ENCODE data around the gene MAP4K5. TPM values are rescaled to one million over a fixed set of nuclear protein-coding genes. Genes with fewer than 3 reads are reported as not detected.

MAP4K5 gene
- total RNA-seq, 1 experiment from 2014 or later: 42.7 TPM

DNA sequence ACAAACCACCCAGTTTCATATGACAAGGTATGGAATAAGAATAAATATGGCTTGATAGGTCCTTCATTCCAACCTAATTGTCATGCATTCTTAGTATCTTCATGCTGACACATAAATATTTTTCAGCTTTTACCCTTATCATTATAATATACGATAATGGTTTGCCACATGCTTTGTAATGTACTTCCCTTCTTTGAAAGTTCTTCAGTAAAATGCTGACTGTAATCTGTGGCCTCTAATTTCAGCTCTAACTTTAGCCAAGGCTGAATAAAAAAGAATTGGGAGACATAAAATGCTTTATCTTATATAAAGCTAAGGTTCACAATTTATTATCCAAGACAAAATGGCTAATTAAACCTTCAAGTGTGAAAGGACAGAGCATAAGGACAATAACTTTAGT is 2.6 kb upstream of the MAP4K5 start:
- no CpG with 5 or more reads among the region's 1 CpG for WGBS (ENCODE audit: extremely low coverage, insufficient read length, low lambda C conversion rate)
- H3K27ac Mint-ChIP-seq: no peak overlapping the region

More for the DNA sequence above, 2.6 kb upstream of the MAP4K5 start:
- Histone ChIP-seq H4K20me1 (ENCODE audit: control insufficient read depth, insufficient read depth, insufficient read length) (no peaks in the 10 kb centered on the region), H4K5ac (ENCODE audit: insufficient read length, low read depth, low read length) (no peak overlapping the region), H3K79me1 (ENCODE audit: insufficient read depth, low read depth, low read length, poor library complexity, severe bottlenecking) (no peaks in the 10 kb centered on the region), H2BK20ac (ENCODE audit: low read depth, low read length, poor library complexity, severe bottlenecking) (no peak overlapping the region), H2BK120ac (ENCODE audit: low read depth, low read length, poor library complexity, severe bottlenecking) (no peak overlapping the region), H3K23ac (ENCODE audit: insufficient read length, low read depth, low read length) (no peak overlapping the region), H3K14ac (ENCODE audit: insufficient read depth, low read length) (no peak overlapping the region), H3K23me2 (ENCODE audit: insufficient read length, low read depth, low read length, poor library complexity, severe bottlenecking) (peaks cover 16% of the 10 kb centered on the region), H2BK5ac (ENCODE audit: insufficient read length, low read length) (no peak overlapping the region), H3K79me2 (ENCODE audit: insufficient read depth, low read length) (peaks cover 9% of the 10 kb centered on the region; the same call in 1 of the 2 replicates), H3T11ph (ENCODE audit: low read length) (no peak overlapping the region), H2AFZ (ENCODE audit: low read length) (no peak overlapping the region), H3K4ac (ENCODE audit: low read depth, low read length) (no peak overlapping the region), H3K4me1 (ENCODE audit: insufficient read depth, low read length) (no peaks in the 10 kb centered on the region), H3K18ac (ENCODE audit: insufficient read length, low read depth, low read length) (no peak overlapping the region), H3K56ac (ENCODE audit: insufficient read length, low read depth, low read length) (no peak overlapping the region), H2AK5ac (ENCODE audit: insufficient read length, low read length) (no peak overlapping the region), H3K4me2 (ENCODE audit: insufficient read depth, insufficient read length, low read length) (no peak overlapping the region), H2BK15ac (ENCODE audit: low read depth, low read length) (no peak overlapping the region), H4K91ac (ENCODE audit: insufficient read length, low read depth, low read length) (no peak overlapping the region), H4K8ac (replicated peaks; ENCODE audit: insufficient read length, low read depth, low read length) (no peak overlapping the region), H3K27me3 (ENCODE audit: insufficient read depth, low read length) (no peaks in the 10 kb centered on the region; the same call in 1 of the 2 replicates), H3K27ac (ENCODE audit: insufficient read length, low read depth, low read length) (no peak overlapping the region), H3K9me3 (ENCODE audit: control insufficient read depth, low read depth, low read length) (no peaks in the 10 kb centered on the region), H2BK12ac (ENCODE audit: insufficient read length, low read depth, low read length) (no peak overlapping the region), H3K9ac (ENCODE audit: extremely low read depth, insufficient read length, low read length) (no peak overlapping the region)
- Mint-ChIP-seq H3K27me3 (ENCODE audit: low read depth) (no peaks in the 10 kb centered on the region; the same call in 1 of the 2 replicates), H3K36me3 (ENCODE audit: insufficient read depth in 1 of 3, low read depth in 3 of 3) (peaks cover 13 to 23% (median 20%) of the 10 kb centered on the region in 3 experiments), H3K4me1 (peaks cover 20% of the 10 kb centered on the region in 2 experiments), H3K4me3 (no peak overlapping the region), H3K9me3 (peaks cover 16 to 20% of the 10 kb centered on the region in 2 experiments)
- TF ChIP-seq, protein P1, sequence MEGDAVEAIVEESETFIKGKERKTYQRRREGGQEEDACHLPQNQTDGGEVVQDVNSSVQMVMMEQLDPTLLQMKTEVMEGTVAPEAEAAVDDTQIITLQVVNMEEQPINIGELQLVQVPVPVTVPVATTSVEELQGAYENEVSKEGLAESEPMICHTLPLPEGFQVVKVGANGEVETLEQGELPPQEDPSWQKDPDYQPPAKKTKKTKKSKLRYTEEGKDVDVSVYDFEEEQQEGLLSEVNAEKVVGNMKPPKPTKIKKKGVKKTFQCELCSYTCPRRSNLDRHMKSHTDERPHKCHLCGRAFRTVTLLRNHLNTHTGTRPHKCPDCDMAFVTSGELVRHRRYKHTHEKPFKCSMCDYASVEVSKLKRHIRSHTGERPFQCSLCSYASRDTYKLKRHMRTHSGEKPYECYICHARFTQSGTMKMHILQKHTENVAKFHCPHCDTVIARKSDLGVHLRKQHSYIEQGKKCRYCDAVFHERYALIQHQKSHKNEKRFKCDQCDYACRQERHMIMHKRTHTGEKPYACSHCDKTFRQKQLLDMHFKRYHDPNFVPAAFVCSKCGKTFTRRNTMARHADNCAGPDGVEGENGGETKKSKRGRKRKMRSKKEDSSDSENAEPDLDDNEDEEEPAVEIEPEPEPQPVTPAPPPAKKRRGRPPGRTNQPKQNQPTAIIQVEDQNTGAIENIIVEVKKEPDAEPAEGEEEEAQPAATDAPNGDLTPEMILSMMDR (conservative IDR thresholded peaks at IDR 0.05): no peak
- DNase-seq: no peak

Measured in H9 (cell line).